WTC11 (cell line): ENCODE data around the gene RBM4. TPM values are rescaled to one million over a fixed set of nuclear protein-coding genes. Genes with fewer than 3 reads are reported as not detected.

Experiments used
- ATAC-seq: fragments of 200-7000 bp; cut with Tn5 transposase; 2 replicates; pipeline ENCODE4 v1.10.0; 2021; ENCODE audit warnings: mild to moderate bottlenecking, moderate library complexity
- CTCF ChIA-PET: fragments of 300-600 bp; sonication (Branson Sonifier 250); formaldehyde crosslinking; loops from one replicate; lab custom pipeline; 2021; ENCODE audit warnings: antibody characterized with exemption; lab: Charles Lee
- POLR2A ChIA-PET: fragments of 350-600 bp; sonication (Branson Sonifier 250); formaldehyde crosslinking; loops from one replicate; lab custom pipeline; 2021; ENCODE audit warnings: antibody characterized with exemption; lab: Charles Lee
- DNase-seq: peaks from one replicate; pipeline ENCODE4 v3.0.0; 2021; ENCODE audit warnings: low spot score
- H3K27ac Mint-ChIP-seq: 2 replicates; pipeline ENCODE4 v1.8.0; 2021; ENCODE audit warnings: mixed read lengths
- H3K27me3 Mint-ChIP-seq: 2 replicates; pipeline ENCODE4 v1.8.0; 2021; ENCODE audit warnings: low read depth, mild to moderate bottlenecking, moderate library complexity, mixed read lengths
- H3K36me3 Mint-ChIP-seq: 2 replicates; pipeline ENCODE4 v1.8.0; 2021; ENCODE audit warnings: mixed read lengths
- H3K4me1 Mint-ChIP-seq: 2 replicates; pipeline ENCODE4 v1.8.0; 2022; ENCODE audit warnings: mixed read lengths
- H3K4me3 Mint-ChIP-seq: 2 replicates; pipeline ENCODE4 v1.8.0; 2021; ENCODE audit warnings: mild to moderate bottlenecking, moderate library complexity, mixed read lengths
- H3K9me3 Mint-ChIP-seq: 2 replicates; pipeline ENCODE4 v1.8.0; 2021; ENCODE audit warnings: mixed read lengths
- CBFB ChIP-seq: sonication (generic); formaldehyde crosslinking; IDR thresholded peaks from 2 replicates; pipeline ENCODE4 v1.8.1; 2022; ENCODE audit warnings: mild to moderate bottlenecking, low read depth, missing genetic modification reagents
- CDX4 ChIP-seq: fragments of 250-450 bp; sonication (Bioruptor Pico); IDR thresholded peaks from 2 replicates; pipeline ENCODE4 v1.9.0; 2021; ENCODE audit warnings: moderate library complexity, mild to moderate bottlenecking, inconsistent platforms, borderline replicate concordance
- E2F1 ChIP-seq: sonication (generic); formaldehyde crosslinking; IDR thresholded peaks from 2 replicates; pipeline ENCODE4 v1.8.0; 2022; ENCODE audit warnings: mild to moderate bottlenecking, missing genetic modification reagents
- EMX1 ChIP-seq: fragments of 250-450 bp; sonication (Bioruptor Pico); IDR thresholded peaks from 2 replicates; pipeline ENCODE4 v1.8.0; 2021; ENCODE audit warnings: mild to moderate bottlenecking
- ETV6 ChIP-seq: sonication (generic); formaldehyde crosslinking; IDR thresholded peaks from 2 replicates; pipeline ENCODE4 v1.8.1; 2022; ENCODE audit warnings: mild to moderate bottlenecking, missing genetic modification reagents
- FOXJ3 ChIP-seq: sonication (generic); formaldehyde crosslinking; IDR thresholded peaks from 2 replicates; pipeline ENCODE4 v1.9.0; 2021; ENCODE audit warnings: missing genetic modification reagents, mild to moderate bottlenecking, borderline replicate concordance
- GTF2I ChIP-seq: fragments of 250-450 bp; sonication (Bioruptor Pico); conservative IDR thresholded peaks from 2 replicates; pipeline ENCODE4 v1.4.0; 2021; ENCODE audit warnings: mild to moderate bottlenecking
- HMGA2 ChIP-seq: fragments of 250-450 bp; sonication (Bioruptor Pico); IDR thresholded peaks from 2 replicates; pipeline ENCODE4 v1.4.0; 2021; ENCODE audit warnings: mild to moderate bottlenecking, moderate library complexity
- IRF1 ChIP-seq: sonication (generic); formaldehyde crosslinking; IDR thresholded peaks from 2 replicates; pipeline ENCODE4 v1.8.0; 2023; ENCODE audit warnings: missing genetic modification reagents
- JAZF1 ChIP-seq: fragments of 250-450 bp; sonication (Bioruptor Pico); IDR thresholded peaks from 2 replicates; pipeline ENCODE4 v1.9.0; 2021; ENCODE audit warnings: moderate library complexity, mild to moderate bottlenecking, inconsistent platforms
- JUN ChIP-seq: sonication (generic); formaldehyde crosslinking; IDR thresholded peaks from 2 replicates; pipeline ENCODE4 v1.8.0; 2023; ENCODE audit warnings: mild to moderate bottlenecking, missing genetic modification reagents
- NFYB ChIP-seq: sonication (generic); formaldehyde crosslinking; conservative IDR thresholded peaks from 2 replicates; pipeline ENCODE4 v1.8.0; 2022; ENCODE audit warnings: low read depth, missing genetic modification reagents
- TCF7 ChIP-seq: sonication (generic); formaldehyde crosslinking; IDR thresholded peaks from 2 replicates; pipeline ENCODE4 v1.8.0; 2022; ENCODE audit warnings: mild to moderate bottlenecking, low read depth, missing genetic modification reagents, moderate library complexity
- ZBTB21 ChIP-seq: sonication (generic); formaldehyde crosslinking; IDR thresholded peaks from 2 replicates; pipeline ENCODE4 v1.8.1; 2023; ENCODE audit warnings: mild to moderate bottlenecking, missing genetic modification reagents, borderline replicate concordance
- ZNF121 ChIP-seq: sonication (generic); formaldehyde crosslinking; IDR thresholded peaks from 2 replicates; pipeline ENCODE4 v1.8.0; 2023; ENCODE audit warnings: missing genetic modification reagents
- ZNF317 ChIP-seq: sonication (generic); formaldehyde crosslinking; IDR thresholded peaks from 2 replicates; pipeline ENCODE4 v1.8.1; 2023; ENCODE audit warnings: low read depth, mild to moderate bottlenecking, moderate library complexity, missing genetic modification reagents, borderline replicate concordance
- ZNF512 ChIP-seq: sonication (generic); formaldehyde crosslinking; IDR thresholded peaks from 2 replicates; pipeline ENCODE4 v1.8.1; 2022; ENCODE audit warnings: missing genetic modification reagents, borderline replicate concordance
- total RNA-seq: library from RNA; stranded (reverse); gene quantifications from 3 replicates; pipeline ENCODE4 v1.2.3, GENCODE V29; 2021
- TF ChIP-seq, protein P1 (sequence below): sonication (generic); formaldehyde crosslinking; IDR thresholded peaks from 2 replicates; pipeline ENCODE4 v1.8.1; 2023; ENCODE audit warnings: mild to moderate bottlenecking, missing genetic modification reagents, moderate library complexity
- TF ChIP-seq, protein P2 (sequence below): fragments of 250-450 bp; sonication (Bioruptor Pico); IDR thresholded peaks from 2 replicates; pipeline ENCODE4 v2.1.2; 2022; ENCODE audit warnings: mild to moderate bottlenecking, moderate library complexity
- TF ChIP-seq, protein P3 (sequence below): sonication (generic); formaldehyde crosslinking; IDR thresholded peaks from 2 replicates; pipeline ENCODE4 v1.8.1; 2022; ENCODE audit warnings: low read depth, missing genetic modification reagents, borderline replicate concordance
- TF ChIP-seq, protein P4 (sequence below): fragments of 250-450 bp; sonication (Bioruptor Pico); IDR thresholded peaks from 2 replicates; pipeline ENCODE4 v1.9.0; 2021; ENCODE audit warnings: mild to moderate bottlenecking, borderline replicate concordance
- TF ChIP-seq, protein P5 (sequence below): fragments of 250-450 bp; sonication (Bioruptor Pico); IDR thresholded peaks from 2 replicates; pipeline ENCODE4 v1.8.0; 2021; ENCODE audit warnings: mild to moderate bottlenecking

The RBM4 gene
- total RNA-seq, 1 experiment from 2014 or later: 144 TPM

- TF ChIP-seq JUN (CRISPR knock-in tag): no peak
- TF ChIP-seq CBFB (CRISPR knock-in tag): no peak
- TF ChIP-seq E2F1 (CRISPR knock-in tag): no peak
- TF ChIP-seq TCF7: no peak
- TF ChIP-seq HMGA2 (CRISPR knock-in tag): no peak
- TF ChIP-seq, protein P1, sequence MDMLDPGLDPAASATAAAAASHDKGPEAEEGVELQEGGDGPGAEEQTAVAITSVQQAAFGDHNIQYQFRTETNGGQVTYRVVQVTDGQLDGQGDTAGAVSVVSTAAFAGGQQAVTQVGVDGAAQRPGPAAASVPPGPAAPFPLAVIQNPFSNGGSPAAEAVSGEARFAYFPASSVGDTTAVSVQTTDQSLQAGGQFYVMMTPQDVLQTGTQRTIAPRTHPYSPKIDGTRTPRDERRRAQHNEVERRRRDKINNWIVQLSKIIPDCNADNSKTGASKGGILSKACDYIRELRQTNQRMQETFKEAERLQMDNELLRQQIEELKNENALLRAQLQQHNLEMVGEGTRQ (CRISPR knock-in tag): no peak
- no peak for TF ChIP-seq IRF1 (CRISPR knock-in tag)
- TF ChIP-seq, protein P2, sequence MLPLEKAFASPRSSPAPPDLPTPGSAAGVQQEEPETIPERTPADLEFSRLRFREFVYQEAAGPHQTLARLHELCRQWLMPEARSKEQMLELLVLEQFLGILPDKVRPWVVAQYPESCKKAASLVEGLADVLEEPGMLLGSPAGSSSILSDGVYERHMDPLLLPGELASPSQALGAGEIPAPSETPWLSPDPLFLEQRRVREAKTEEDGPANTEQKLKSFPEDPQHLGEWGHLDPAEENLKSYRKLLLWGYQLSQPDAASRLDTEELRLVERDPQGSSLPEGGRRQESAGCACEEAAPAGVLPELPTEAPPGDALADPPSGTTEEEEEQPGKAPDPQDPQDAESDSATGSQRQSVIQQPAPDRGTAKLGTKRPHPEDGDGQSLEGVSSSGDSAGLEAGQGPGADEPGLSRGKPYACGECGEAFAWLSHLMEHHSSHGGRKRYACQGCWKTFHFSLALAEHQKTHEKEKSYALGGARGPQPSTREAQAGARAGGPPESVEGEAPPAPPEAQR (CRISPR knock-in tag): no peak
- TF ChIP-seq, protein P3, sequence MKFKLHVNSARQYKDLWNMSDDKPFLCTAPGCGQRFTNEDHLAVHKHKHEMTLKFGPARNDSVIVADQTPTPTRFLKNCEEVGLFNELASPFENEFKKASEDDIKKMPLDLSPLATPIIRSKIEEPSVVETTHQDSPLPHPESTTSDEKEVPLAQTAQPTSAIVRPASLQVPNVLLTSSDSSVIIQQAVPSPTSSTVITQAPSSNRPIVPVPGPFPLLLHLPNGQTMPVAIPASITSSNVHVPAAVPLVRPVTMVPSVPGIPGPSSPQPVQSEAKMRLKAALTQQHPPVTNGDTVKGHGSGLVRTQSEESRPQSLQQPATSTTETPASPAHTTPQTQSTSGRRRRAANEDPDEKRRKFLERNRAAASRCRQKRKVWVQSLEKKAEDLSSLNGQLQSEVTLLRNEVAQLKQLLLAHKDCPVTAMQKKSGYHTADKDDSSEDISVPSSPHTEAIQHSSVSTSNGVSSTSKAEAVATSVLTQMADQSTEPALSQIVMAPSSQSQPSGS (CRISPR knock-in tag): no peak
- no peak for TF ChIP-seq JAZF1
- TF ChIP-seq, all 79 proteins: peak for 0
- no peaks in the 10 kb centered on the region for H3K27me3 Mint-ChIP-seq
- ChIA-PET POLR2A (no interaction called here), CTCF (no interaction called here)
- 0 out of 2 replicates have a peak, but pooled peaks cover 2% of the 10 kb centered on the region for H3K4me1 Mint-ChIP-seq
- H3K9me3 Mint-ChIP-seq: no peaks in the 10 kb centered on the region
- no peak overlapping the region for H3K27ac Mint-ChIP-seq
- peaks cover 47% of the 10 kb centered on the region for H3K36me3 Mint-ChIP-seq
- DNase-seq: no peak
- ATAC-seq: no peak
- H3K4me3 Mint-ChIP-seq: no peak overlapping the region
These were observed 26.9 kb downstream of the RBM4 start for GRCh38 chr11:66665369-66665768.

DNA sequence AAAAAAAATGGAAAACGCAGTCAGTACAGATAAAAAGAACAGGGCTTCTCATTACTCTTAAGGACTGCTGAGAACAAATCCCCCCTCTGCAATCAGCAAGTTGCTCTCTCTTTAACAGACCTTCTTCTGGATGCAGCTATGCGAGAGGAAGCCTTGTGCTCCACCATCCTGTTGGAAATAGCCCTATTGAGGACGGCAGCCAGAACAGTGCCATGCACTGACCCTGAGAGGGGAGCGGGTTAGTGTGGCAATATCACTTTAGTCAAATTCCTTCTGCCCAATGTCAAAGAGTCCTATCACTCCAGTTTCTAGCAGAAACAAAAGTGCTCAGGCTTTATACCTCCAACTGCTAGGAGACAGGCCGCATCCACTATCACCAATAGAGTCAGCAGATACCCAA, 32.3 kb downstream of the RBM4 start:
- Mint-ChIP-seq H3K27ac (peak overlapping the region; percentile 44), H3K4me1 (peaks cover 17% of the 10 kb centered on the region), H3K4me3 (no peak overlapping the region), H3K27me3 (no peaks in the 10 kb centered on the region), H3K36me3 (peaks cover 21% of the 10 kb centered on the region), H3K9me3 (no peaks in the 10 kb centered on the region)
- ChIA-PET CTCF (no interaction called here), POLR2A (no interaction called here)
- DNase-seq (no peak), ATAC-seq (peak; percentile 35; the same call in 1 of the 2 replicates)
- no peak for TF ChIP-seq ZNF317 (CRISPR knock-in tag)
- TF ChIP-seq, protein P4, sequence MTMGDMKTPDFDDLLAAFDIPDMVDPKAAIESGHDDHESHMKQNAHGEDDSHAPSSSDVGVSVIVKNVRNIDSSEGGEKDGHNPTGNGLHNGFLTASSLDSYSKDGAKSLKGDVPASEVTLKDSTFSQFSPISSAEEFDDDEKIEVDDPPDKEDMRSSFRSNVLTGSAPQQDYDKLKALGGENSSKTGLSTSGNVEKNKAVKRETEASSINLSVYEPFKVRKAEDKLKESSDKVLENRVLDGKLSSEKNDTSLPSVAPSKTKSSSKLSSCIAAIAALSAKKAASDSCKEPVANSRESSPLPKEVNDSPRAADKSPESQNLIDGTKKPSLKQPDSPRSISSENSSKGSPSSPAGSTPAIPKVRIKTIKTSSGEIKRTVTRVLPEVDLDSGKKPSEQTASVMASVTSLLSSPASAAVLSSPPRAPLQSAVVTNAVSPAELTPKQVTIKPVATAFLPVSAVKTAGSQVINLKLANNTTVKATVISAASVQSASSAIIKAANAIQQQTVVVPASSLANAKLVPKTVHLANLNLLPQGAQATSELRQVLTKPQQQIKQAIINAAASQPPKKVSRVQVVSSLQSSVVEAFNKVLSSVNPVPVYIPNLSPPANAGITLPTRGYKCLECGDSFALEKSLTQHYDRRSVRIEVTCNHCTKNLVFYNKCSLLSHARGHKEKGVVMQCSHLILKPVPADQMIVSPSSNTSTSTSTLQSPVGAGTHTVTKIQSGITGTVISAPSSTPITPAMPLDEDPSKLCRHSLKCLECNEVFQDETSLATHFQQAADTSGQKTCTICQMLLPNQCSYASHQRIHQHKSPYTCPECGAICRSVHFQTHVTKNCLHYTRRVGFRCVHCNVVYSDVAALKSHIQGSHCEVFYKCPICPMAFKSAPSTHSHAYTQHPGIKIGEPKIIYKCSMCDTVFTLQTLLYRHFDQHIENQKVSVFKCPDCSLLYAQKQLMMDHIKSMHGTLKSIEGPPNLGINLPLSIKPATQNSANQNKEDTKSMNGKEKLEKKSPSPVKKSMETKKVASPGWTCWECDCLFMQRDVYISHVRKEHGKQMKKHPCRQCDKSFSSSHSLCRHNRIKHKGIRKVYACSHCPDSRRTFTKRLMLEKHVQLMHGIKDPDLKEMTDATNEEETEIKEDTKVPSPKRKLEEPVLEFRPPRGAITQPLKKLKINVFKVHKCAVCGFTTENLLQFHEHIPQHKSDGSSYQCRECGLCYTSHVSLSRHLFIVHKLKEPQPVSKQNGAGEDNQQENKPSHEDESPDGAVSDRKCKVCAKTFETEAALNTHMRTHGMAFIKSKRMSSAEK: no peak
- no peak for TF ChIP-seq JAZF1
- no peak for TF ChIP-seq CDX4 (CRISPR knock-in tag)
- no peak for TF ChIP-seq FOXJ3 (CRISPR knock-in tag)
- TF ChIP-seq GTF2I: no peak
- no peak for TF ChIP-seq ZNF512 (CRISPR knock-in tag)
- TF ChIP-seq NFYB: no peak
- TF ChIP-seq ZBTB21 (CRISPR knock-in tag): no peak
- no peak for TF ChIP-seq ZNF121
- TF ChIP-seq ETV6: no peak
- TF ChIP-seq, protein P5, sequence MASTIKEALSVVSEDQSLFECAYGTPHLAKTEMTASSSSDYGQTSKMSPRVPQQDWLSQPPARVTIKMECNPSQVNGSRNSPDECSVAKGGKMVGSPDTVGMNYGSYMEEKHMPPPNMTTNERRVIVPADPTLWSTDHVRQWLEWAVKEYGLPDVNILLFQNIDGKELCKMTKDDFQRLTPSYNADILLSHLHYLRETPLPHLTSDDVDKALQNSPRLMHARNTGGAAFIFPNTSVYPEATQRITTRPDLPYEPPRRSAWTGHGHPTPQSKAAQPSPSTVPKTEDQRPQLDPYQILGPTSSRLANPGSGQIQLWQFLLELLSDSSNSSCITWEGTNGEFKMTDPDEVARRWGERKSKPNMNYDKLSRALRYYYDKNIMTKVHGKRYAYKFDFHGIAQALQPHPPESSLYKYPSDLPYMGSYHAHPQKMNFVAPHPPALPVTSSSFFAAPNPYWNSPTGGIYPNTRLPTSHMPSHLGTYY (CRISPR knock-in tag): no peak
- no peak for TF ChIP-seq EMX1
- TF ChIP-seq, all 79 proteins: peak for 0
